H9 (cell line): Measurements from ENCODE around the gene E2F7. TPM values are rescaled to one million over a fixed set of nuclear protein-coding genes. Genes with fewer than 3 reads are reported as not detected.

ENCODE experiments used
- DNase-seq: peaks from one replicate; pipeline ENCODE4 v3.0.0-alpha.2; 2017
- H2AFZ ChIP-seq: one replicate; pipeline ENCODE4 v1.6.1; 2013; ENCODE audit warnings: mild to moderate bottlenecking, low read length, control low read depth, moderate library complexity
- H2AK5ac ChIP-seq: 2 replicates; pipeline ENCODE4 v1.6.1; 2013; ENCODE audit warnings: low read length, control low read depth, mixed read lengths; ENCODE audit not compliant: insufficient read length
- H2BK120ac ChIP-seq: one replicate; pipeline ENCODE4 v1.6.1; 2013; ENCODE audit warnings: low read depth, mild to moderate bottlenecking, low read length, control low read depth, inconsistent platforms; ENCODE audit not compliant: poor library complexity, severe bottlenecking
- H2BK12ac ChIP-seq: 2 replicates; pipeline ENCODE4 v1.6.1; 2013; ENCODE audit warnings: low read length, control low read depth, mixed read lengths, low read depth; ENCODE audit not compliant: insufficient read length
- H2BK15ac ChIP-seq: 2 replicates; pipeline ENCODE4 v1.6.1; 2013; ENCODE audit warnings: low read depth, low read length, control low read depth
- H2BK20ac ChIP-seq: one replicate; pipeline ENCODE4 v1.6.1; 2013; ENCODE audit warnings: low read depth, mild to moderate bottlenecking, low read length, control low read depth, inconsistent platforms; ENCODE audit not compliant: poor library complexity, severe bottlenecking
- H2BK5ac ChIP-seq: 2 replicates; pipeline ENCODE4 v1.6.1; 2013; ENCODE audit warnings: low read length, control low read depth, mixed read lengths; ENCODE audit not compliant: insufficient read length
- H3K14ac ChIP-seq: 2 replicates; pipeline ENCODE4 v1.6.1; 2013; ENCODE audit warnings: low read length, control low read depth; ENCODE audit not compliant: insufficient read depth
- H3K18ac ChIP-seq: 2 replicates; pipeline ENCODE4 v1.6.1; 2013; ENCODE audit warnings: low read depth, mild to moderate bottlenecking, mixed read lengths, low read length, control low read depth; ENCODE audit not compliant: insufficient read length
- H3K23ac ChIP-seq: 2 replicates; pipeline ENCODE4 v1.6.1; 2013; ENCODE audit warnings: low read length, control low read depth, mixed read lengths, low read depth; ENCODE audit not compliant: insufficient read length
- H3K23me2 ChIP-seq: 2 replicates; pipeline ENCODE4 v1.6.1; 2013; ENCODE audit warnings: low read depth, mild to moderate bottlenecking, mixed read lengths, low read length, control low read depth; ENCODE audit not compliant: insufficient read length, poor library complexity, severe bottlenecking
- H3K27ac ChIP-seq: 2 replicates; pipeline ENCODE4 v1.5.1; 2013; ENCODE audit warnings: low read length, control low read depth, mixed read lengths, low read depth; ENCODE audit not compliant: insufficient read length
- H3K27me3 ChIP-seq: 2 replicates; pipeline ENCODE4 v1.6.1; 2013; ENCODE audit warnings: low read length, control low read depth, inconsistent platforms; ENCODE audit not compliant: insufficient read depth
- H3K4ac ChIP-seq: 2 replicates; pipeline ENCODE4 v1.6.1; 2013; ENCODE audit warnings: low read depth, mild to moderate bottlenecking, control low read depth, inconsistent platforms, low read length, moderate library complexity
- H3K4me1 ChIP-seq: 2 replicates; pipeline ENCODE4 v1.6.1; 2013; ENCODE audit warnings: low read length, control low read depth, inconsistent platforms; ENCODE audit not compliant: insufficient read depth
- H3K4me2 ChIP-seq: 2 replicates; pipeline ENCODE4 v1.6.1; 2013; ENCODE audit warnings: low read length, control low read depth, mixed read lengths; ENCODE audit not compliant: insufficient read length, insufficient read depth
- H3K56ac ChIP-seq: 2 replicates; pipeline ENCODE4 v1.6.1; 2013; ENCODE audit warnings: low read depth, mild to moderate bottlenecking, mixed read lengths, low read length, control low read depth; ENCODE audit not compliant: insufficient read length
- H3K79me1 ChIP-seq: 2 replicates; pipeline ENCODE4 v1.6.1; 2013; ENCODE audit warnings: low read depth, mild to moderate bottlenecking, moderate library complexity, low read length, control low read depth, inconsistent platforms; ENCODE audit not compliant: insufficient read depth, poor library complexity, severe bottlenecking
- H3K79me2 ChIP-seq: 2 replicates; pipeline ENCODE4 v1.6.1; 2013; ENCODE audit warnings: low read length, control low read depth, inconsistent platforms; ENCODE audit not compliant: insufficient read depth
- H3K9ac ChIP-seq: 2 replicates; pipeline ENCODE4 v1.6.1; 2013; ENCODE audit warnings: low read length, control low read depth, mixed read lengths; ENCODE audit not compliant: insufficient read length; ENCODE audit errors: extremely low read depth
- H3K9me3 ChIP-seq: one replicate; pipeline ENCODE4 v1.6.1; 2013; ENCODE audit warnings: low read depth, low read length, inconsistent platforms; ENCODE audit not compliant: control insufficient read depth
- H3T11ph ChIP-seq: one replicate; pipeline ENCODE4 v1.6.1; 2013; ENCODE audit warnings: mild to moderate bottlenecking, low read length, control low read depth, inconsistent platforms
- H4K20me1 ChIP-seq: one replicate; pipeline ENCODE4 v1.6.1; 2013; ENCODE audit not compliant: control insufficient read depth, insufficient read length, insufficient read depth
- H4K5ac ChIP-seq: 2 replicates; pipeline ENCODE4 v1.6.1; 2013; ENCODE audit warnings: low read depth, mild to moderate bottlenecking, mixed read lengths, low read length, control low read depth; ENCODE audit not compliant: insufficient read length
- H4K8ac ChIP-seq: replicated peaks from 2 replicates; pipeline ENCODE4 v1.6.1; 2013; ENCODE audit warnings: low read length, control low read depth, mixed read lengths, low read depth; ENCODE audit not compliant: insufficient read length
- H4K91ac ChIP-seq: 2 replicates; pipeline ENCODE4 v1.6.1; 2013; ENCODE audit warnings: low read depth, mild to moderate bottlenecking, moderate library complexity, mixed read lengths, low read length, control low read depth; ENCODE audit not compliant: insufficient read length
- H3K27ac Mint-ChIP-seq, 3 experiments: 2 replicates in 2 of 3; 3 replicates in 1 of 3; pipeline ENCODE4 v1.8.0; 2020 to 2021; ENCODE audit warnings: mixed read lengths in 3 of 3, mild to moderate bottlenecking in 1 of 3, moderate library complexity in 1 of 3
- H3K27me3 Mint-ChIP-seq: 2 replicates; pipeline ENCODE4 v1.8.0; 2021; ENCODE audit warnings: low read depth, mild to moderate bottlenecking, moderate library complexity, mixed read lengths
- H3K36me3 Mint-ChIP-seq, 3 experiments: 2 replicates in 2 of 3; 3 replicates in 1 of 3; pipeline ENCODE4 v1.8.0; 2020 to 2021; ENCODE audit warnings: low read depth in 3 of 3, mixed read lengths in 3 of 3; ENCODE audit not compliant: insufficient read depth in 1 of 3
- H3K4me1 Mint-ChIP-seq, 2 experiments: 2 replicates each; pipeline ENCODE4 v1.8.0; 2020; ENCODE audit warnings: mixed read lengths in 2 of 2
- H3K4me3 Mint-ChIP-seq, 2 experiments: 2 replicates in 1 of 2; 3 replicates in 1 of 2; pipeline ENCODE4 v1.8.0; 2020 to 2021; ENCODE audit warnings: mild to moderate bottlenecking in 2 of 2, mixed read lengths in 2 of 2, moderate library complexity in 1 of 2
- H3K9me3 Mint-ChIP-seq, 2 experiments: 2 replicates in 1 of 2; 3 replicates in 1 of 2; pipeline ENCODE4 v1.8.0; 2020; ENCODE audit warnings: mild to moderate bottlenecking in 2 of 2, mixed read lengths in 2 of 2, moderate library complexity in 1 of 2
- WGBS: extraction: QIAGEN DNeasy Blood & Tissue Kit; methylation state at CpG from one replicate; pipeline ENCODE4 v1.1.7; 2013; ENCODE audit warnings: missing lambda C conversion rate, low lambda C conversion rate, mixed read lengths; ENCODE audit not compliant: insufficient read length; ENCODE audit errors: extremely low coverage; 5-methylcytosine and 5-hydroxymethylcytosine counted together
- total RNA-seq: library from RNA; stranded (reverse); gene quantifications from 2 replicates; pipeline ENCODE4 v1.2.1, GENCODE V29; 2021
- TF ChIP-seq, protein P1 (sequence below): fragments of 200-600 bp; sonication (generic); conservative IDR thresholded peaks from 3 replicates; pipeline ENCODE4 v1.8.0; 2021; ENCODE audit warnings: antibody characterized with exemption, mild to moderate bottlenecking

Gene E2F7
- total RNA-seq, 1 experiment from 2014 or later, result 24.5 TPM

DNA sequence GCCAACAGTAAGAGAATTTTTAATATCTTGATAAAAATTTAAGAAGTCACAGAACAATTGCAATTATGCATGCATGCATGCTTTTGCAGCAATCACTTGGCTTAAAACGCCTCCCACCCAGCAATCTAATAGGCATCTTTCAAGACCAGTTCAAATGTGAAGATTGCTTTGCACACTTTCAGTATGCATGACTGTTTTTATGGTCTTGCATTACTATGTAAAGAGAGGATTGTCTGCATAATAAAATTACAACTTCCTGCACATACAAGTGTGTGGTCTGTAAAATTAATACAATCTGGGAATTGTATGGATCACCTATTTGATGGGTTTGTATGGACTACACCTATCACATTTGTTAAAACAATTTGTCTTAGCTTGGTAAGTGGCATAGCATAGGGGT lies 48.8 kb downstream of the E2F7 start:
- Histone ChIP-seq H2AFZ (no peak overlapping the region), H2BK15ac (no peak overlapping the region), H3K79me1 (no peaks in the 10 kb centered on the region), H4K91ac (no peak overlapping the region), H2BK20ac (no peak overlapping the region), H3K4ac (no peak overlapping the region), H3T11ph (no peak overlapping the region), H3K27ac (no peak overlapping the region), H3K4me1 (no peaks in the 10 kb centered on the region; the same call in 1 of the 2 replicates), H3K14ac (no peak overlapping the region), H3K9me3 (no peaks in the 10 kb centered on the region), H3K23me2 (no peaks in the 10 kb centered on the region), H4K5ac (no peak overlapping the region), H3K23ac (no peak overlapping the region), H2BK5ac (no peak overlapping the region), H3K18ac (no peak overlapping the region), H4K20me1 (no peaks in the 10 kb centered on the region), H3K56ac (no peak overlapping the region), H2BK120ac (no peak overlapping the region), H3K79me2 (no peaks in the 10 kb centered on the region), H3K27me3 (no peaks in the 10 kb centered on the region), H3K9ac (no peak overlapping the region), H4K8ac (no peak overlapping the region), H2BK12ac (no peak overlapping the region), H2AK5ac (no peak overlapping the region), H3K4me2 (no peak overlapping the region)
- no peak for DNase-seq
- peaks cover 3 to 4% of the 10 kb centered on the region in 2 experiments; a peak in 1 of 4 replicates for H3K4me1 Mint-ChIP-seq
- TF ChIP-seq, protein P1, sequence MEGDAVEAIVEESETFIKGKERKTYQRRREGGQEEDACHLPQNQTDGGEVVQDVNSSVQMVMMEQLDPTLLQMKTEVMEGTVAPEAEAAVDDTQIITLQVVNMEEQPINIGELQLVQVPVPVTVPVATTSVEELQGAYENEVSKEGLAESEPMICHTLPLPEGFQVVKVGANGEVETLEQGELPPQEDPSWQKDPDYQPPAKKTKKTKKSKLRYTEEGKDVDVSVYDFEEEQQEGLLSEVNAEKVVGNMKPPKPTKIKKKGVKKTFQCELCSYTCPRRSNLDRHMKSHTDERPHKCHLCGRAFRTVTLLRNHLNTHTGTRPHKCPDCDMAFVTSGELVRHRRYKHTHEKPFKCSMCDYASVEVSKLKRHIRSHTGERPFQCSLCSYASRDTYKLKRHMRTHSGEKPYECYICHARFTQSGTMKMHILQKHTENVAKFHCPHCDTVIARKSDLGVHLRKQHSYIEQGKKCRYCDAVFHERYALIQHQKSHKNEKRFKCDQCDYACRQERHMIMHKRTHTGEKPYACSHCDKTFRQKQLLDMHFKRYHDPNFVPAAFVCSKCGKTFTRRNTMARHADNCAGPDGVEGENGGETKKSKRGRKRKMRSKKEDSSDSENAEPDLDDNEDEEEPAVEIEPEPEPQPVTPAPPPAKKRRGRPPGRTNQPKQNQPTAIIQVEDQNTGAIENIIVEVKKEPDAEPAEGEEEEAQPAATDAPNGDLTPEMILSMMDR, result no peak
- WGBS, result no CpG with 5 or more reads among the region's 1 CpG
- peaks cover 20 to 36% (median 32%) of the 10 kb centered on the region in 3 experiments for H3K36me3 Mint-ChIP-seq
- no peaks in the 10 kb centered on the region; the same call in 1 of the 2 replicates for H3K27me3 Mint-ChIP-seq
- H3K27ac Mint-ChIP-seq, result no peak overlapping the region
- H3K9me3 Mint-ChIP-seq, result peaks cover 4 to 5% of the 10 kb centered on the region in 2 experiments
- no peak overlapping the region for H3K4me3 Mint-ChIP-seq
